PC-9 (cell line): ENCODE results near the gene RAET1L.

ENCODE experiments used
- CTCF ChIP-seq: fragments of 200-600 bp; sonication (generic); conservative IDR thresholded peaks from 2 replicates; pipeline ENCODE4 v1.6.1; 2017; ENCODE audit warnings: mixed run types, antibody characterized with exemption, mild to moderate bottlenecking, moderate library complexity
- EZH2 ChIP-seq: fragments of 200-600 bp; sonication (generic); IDR thresholded peaks from 2 replicates; pipeline ENCODE4 v1.8.0; 2017; ENCODE audit warnings: antibody characterized with exemption, low read depth

GRCh38 chr6:150043096-150043495 is 17.8 kb upstream of the RAET1L start:
- TF ChIP-seq CTCF, result no peak
- TF ChIP-seq EZH2, result no peak
